ENCODE measurements around the gene C1QA.

C1QA gene

DNA sequence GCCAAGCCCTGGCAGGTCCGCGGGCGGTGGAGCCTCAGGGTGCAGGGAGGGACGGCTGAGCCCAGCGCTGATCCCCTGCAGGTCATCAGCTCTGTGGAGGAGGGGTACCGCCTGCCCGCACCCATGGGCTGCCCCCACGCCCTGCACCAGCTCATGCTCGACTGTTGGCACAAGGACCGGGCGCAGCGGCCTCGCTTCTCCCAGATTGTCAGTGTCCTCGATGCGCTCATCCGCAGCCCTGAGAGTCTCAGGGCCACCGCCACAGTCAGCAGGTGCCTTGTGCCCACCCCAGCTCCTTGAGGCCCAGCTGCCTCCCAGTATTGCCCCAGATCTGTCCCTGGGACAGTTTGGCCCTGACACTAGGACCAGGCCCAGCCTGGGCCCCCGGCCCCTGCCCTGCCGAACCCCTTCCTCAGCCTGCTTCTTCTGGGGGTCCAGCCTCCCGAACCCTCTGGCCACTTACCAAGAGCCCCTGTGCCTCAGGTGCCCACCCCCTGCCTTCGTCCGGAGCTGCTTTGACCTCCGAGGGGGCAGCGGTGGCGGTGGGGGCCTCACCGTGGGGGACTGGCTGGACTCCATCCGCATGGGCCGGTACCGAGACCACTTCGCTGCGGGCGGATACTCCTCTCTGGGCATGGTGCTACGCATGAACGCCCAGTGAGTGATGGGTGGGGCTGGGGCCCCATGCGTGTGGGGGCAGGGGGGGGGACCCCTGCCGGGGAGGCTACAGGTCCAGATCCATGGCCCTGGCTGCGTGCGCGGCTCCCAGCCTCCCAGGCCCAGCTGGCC lies 35.4 kb upstream of the C1QA start:
- Histone ChIP-seq H3K27ac (no peak overlapping the region), H3K27me3 (ENCODE audit: insufficient read depth, low read depth) (peaks cover 64% of the 10 kb centered on the region), H3K4me3 (IDR thresholded peaks at IDR 0.05; ENCODE audit: insufficient read depth, low read depth, low read length) (no peak overlapping the region), H4K20me1 (ENCODE audit: insufficient read depth) (no peaks in the 10 kb centered on the region), H3K36me3 (ENCODE audit: insufficient read depth) (no peaks in the 10 kb centered on the region), H3K9ac (no peak overlapping the region), H3K79me2 (ENCODE audit: insufficient read depth, low read depth) (no peaks in the 10 kb centered on the region), H2AFZ (ENCODE audit: low read depth) (no peak overlapping the region), H3K4me1 (ENCODE audit: low read depth, poor library complexity, severe bottlenecking) (no peaks in the 10 kb centered on the region), H3K4me2 (no peak overlapping the region)
- TF ChIP-seq, protein P1, sequence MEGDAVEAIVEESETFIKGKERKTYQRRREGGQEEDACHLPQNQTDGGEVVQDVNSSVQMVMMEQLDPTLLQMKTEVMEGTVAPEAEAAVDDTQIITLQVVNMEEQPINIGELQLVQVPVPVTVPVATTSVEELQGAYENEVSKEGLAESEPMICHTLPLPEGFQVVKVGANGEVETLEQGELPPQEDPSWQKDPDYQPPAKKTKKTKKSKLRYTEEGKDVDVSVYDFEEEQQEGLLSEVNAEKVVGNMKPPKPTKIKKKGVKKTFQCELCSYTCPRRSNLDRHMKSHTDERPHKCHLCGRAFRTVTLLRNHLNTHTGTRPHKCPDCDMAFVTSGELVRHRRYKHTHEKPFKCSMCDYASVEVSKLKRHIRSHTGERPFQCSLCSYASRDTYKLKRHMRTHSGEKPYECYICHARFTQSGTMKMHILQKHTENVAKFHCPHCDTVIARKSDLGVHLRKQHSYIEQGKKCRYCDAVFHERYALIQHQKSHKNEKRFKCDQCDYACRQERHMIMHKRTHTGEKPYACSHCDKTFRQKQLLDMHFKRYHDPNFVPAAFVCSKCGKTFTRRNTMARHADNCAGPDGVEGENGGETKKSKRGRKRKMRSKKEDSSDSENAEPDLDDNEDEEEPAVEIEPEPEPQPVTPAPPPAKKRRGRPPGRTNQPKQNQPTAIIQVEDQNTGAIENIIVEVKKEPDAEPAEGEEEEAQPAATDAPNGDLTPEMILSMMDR (conservative IDR thresholded peaks at IDR 0.05; ENCODE audit: low read depth, low read length), result no peak

DNA sequence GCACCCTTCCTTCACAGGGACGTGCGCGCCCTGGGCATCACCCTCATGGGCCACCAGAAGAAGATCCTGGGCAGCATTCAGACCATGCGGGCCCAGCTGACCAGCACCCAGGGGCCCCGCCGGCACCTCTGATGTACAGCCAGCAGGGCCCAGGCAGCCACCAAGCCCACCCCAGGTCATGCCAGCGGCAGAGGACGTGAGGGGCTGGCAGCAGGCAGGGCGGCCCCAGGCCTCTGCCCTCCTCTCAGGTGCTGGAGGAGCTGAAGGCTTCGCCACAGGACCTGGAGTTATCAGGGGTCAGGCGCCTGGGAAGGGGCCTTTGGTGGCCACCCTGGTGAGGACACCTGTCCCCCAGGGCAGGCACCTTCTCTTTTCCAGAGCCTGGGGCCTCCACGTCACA lies 34.8 kb upstream of the C1QA start:
- Histone ChIP-seq H3K79me2 (ENCODE audit: insufficient read depth, low read depth) (no peaks in the 10 kb centered on the region), H3K27me3 (ENCODE audit: insufficient read depth, low read depth) (peaks cover 65% of the 10 kb centered on the region), H3K4me2 (no peak overlapping the region), H2AFZ (ENCODE audit: low read depth) (no peak overlapping the region), H4K20me1 (ENCODE audit: insufficient read depth) (no peaks in the 10 kb centered on the region), H3K27ac (no peak overlapping the region), H3K36me3 (ENCODE audit: insufficient read depth) (no peaks in the 10 kb centered on the region), H3K4me3 (IDR thresholded peaks at IDR 0.05; ENCODE audit: insufficient read depth, low read depth, low read length) (no peak overlapping the region), H3K9ac (no peak overlapping the region), H3K4me1 (ENCODE audit: low read depth, poor library complexity, severe bottlenecking) (no peaks in the 10 kb centered on the region)
- TF ChIP-seq, protein P1 (conservative IDR thresholded peaks at IDR 0.05; ENCODE audit: low read depth, low read length), result no peak

DNA sequence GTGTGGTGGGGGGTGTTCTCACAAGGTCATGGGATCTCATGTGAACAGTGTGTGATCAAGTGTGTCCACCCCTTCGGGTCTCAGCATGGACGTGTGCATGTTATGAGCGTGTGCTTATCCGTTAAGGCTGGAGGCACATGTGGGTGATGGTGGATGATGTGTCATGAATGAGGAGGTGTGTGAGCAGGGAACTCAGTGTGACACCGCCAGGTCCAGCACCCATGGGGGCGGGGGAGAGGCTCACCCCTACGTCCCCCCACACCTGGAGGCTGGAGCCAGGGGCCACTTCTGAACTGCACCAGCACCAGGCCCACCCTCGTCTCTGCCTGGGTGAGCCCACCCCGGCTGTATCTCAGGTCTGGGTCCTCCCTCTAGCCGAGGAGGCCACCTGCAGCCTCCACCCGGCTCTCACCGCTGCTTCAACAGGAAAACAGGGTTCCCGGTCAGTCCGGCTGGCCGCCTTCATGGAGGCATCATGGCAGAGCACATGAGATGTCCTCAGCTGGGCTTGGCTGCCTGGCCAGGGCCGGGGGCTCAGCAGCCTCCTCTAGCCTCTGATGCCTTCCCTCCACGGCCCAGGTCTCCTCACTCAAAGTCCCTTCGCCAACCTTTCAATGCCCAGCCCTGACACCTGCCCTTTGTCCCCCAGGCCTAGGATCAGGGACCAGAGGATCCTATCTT lies 34.2 kb upstream of the C1QA start:
- H3K27me3 ChIP-seq (ENCODE audit: insufficient read depth, low read depth), result peaks cover 63% of the 10 kb centered on the region
- H3K4me3 ChIP-seq (IDR thresholded peaks at IDR 0.05; ENCODE audit: insufficient read depth, low read depth, low read length), result no peak overlapping the region
- no peaks in the 10 kb centered on the region for H3K4me1 ChIP-seq (ENCODE audit: low read depth, poor library complexity, severe bottlenecking)
- no peak overlapping the region for H2AFZ ChIP-seq (ENCODE audit: low read depth)
- no peak overlapping the region for H3K9ac ChIP-seq
- no peak overlapping the region for H3K27ac ChIP-seq
- no peaks in the 10 kb centered on the region for H4K20me1 ChIP-seq (ENCODE audit: insufficient read depth)
- H3K79me2 ChIP-seq (ENCODE audit: insufficient read depth, low read depth), result no peaks in the 10 kb centered on the region
- no peaks in the 10 kb centered on the region for H3K36me3 ChIP-seq (ENCODE audit: insufficient read depth)
- TF ChIP-seq, protein P1 (conservative IDR thresholded peaks at IDR 0.05; ENCODE audit: low read depth, low read length), result no peak
- H3K4me2 ChIP-seq, result no peak overlapping the region

DNA sequence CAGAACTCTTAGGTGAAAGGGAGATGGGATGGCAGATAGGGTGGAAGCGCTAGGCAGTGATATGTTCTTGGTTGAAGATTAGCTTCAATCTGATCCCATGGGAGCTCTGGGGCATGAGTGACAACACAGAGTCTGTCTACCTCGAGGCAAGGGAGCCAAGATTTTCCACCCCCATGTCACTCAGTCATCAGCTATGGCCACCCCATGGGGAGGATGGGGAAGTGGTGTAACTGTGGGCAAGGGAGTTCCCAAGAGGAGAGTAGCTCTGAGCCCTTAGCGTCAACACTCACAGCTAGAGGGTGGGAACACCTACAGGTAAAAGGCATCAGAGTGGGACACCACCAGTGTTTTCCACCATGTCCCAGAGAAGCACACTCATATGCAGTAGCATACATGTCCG lies 30.3 kb upstream of the C1QA start:
- Histone ChIP-seq H3K4me3 (IDR thresholded peaks at IDR 0.05; ENCODE audit: insufficient read depth, low read depth, low read length) (no peak overlapping the region), H3K27me3 (ENCODE audit: insufficient read depth, low read depth) (peaks cover 62% of the 10 kb centered on the region), H2AFZ (ENCODE audit: low read depth) (no peak overlapping the region), H3K4me2 (no peak overlapping the region), H4K20me1 (ENCODE audit: insufficient read depth) (no peaks in the 10 kb centered on the region), H3K4me1 (ENCODE audit: low read depth, poor library complexity, severe bottlenecking) (no peaks in the 10 kb centered on the region), H3K9ac (no peak overlapping the region), H3K79me2 (ENCODE audit: insufficient read depth, low read depth) (no peaks in the 10 kb centered on the region), H3K27ac (no peak overlapping the region), H3K36me3 (ENCODE audit: insufficient read depth) (no peaks in the 10 kb centered on the region)
- TF ChIP-seq, protein P1 (conservative IDR thresholded peaks at IDR 0.05; ENCODE audit: low read depth, low read length), result no peak
